ENCODE data around the gene WT1. TPM values are rescaled to one million over a fixed set of nuclear protein-coding genes. Genes with fewer than 3 reads are reported as not detected.

Gene WT1
- total and polyA plus RNA-seq, 2 of the 8 experiments (the other 6 are each of a cell fraction or from before 2014, with no cell fraction given) = 0.05 to 0.17 TPM

GRCh38 chr11:32464078-32464477 lies 28.7 kb upstream of the WT1 start (continued):
- TF ChIP-seq RAD21 (IDR thresholded peaks at IDR 0.05 in 1 of 2, conservative IDR thresholded peaks at IDR 0.05 in 1 of 2; ENCODE audit: low read depth in 2 of 2, low read length in 2 of 2) = no peak
- no peak for TF ChIP-seq GABPA (IDR thresholded peaks at IDR 0.05; ENCODE audit: borderline replicate concordance, insufficient read depth, low read length)
- TF ChIP-seq KDM4A (IDR thresholded peaks at IDR 0.05; ENCODE audit: low read depth, low read length, severe bottlenecking) = no peak
- no peak for TF ChIP-seq SP4 (IDR thresholded peaks at IDR 0.05; ENCODE audit: low read length)
- no peak for TF ChIP-seq CBX5 (IDR thresholded peaks at IDR 0.05; ENCODE audit: low read depth, low read length)
- no peak for TF ChIP-seq EGR1 (IDR thresholded peaks at IDR 0.05; ENCODE audit: borderline replicate concordance, low read depth, low read length)

Measured in H1 (cell line).